Measurements from ENCODE around the gene FAM193B.

DNA sequence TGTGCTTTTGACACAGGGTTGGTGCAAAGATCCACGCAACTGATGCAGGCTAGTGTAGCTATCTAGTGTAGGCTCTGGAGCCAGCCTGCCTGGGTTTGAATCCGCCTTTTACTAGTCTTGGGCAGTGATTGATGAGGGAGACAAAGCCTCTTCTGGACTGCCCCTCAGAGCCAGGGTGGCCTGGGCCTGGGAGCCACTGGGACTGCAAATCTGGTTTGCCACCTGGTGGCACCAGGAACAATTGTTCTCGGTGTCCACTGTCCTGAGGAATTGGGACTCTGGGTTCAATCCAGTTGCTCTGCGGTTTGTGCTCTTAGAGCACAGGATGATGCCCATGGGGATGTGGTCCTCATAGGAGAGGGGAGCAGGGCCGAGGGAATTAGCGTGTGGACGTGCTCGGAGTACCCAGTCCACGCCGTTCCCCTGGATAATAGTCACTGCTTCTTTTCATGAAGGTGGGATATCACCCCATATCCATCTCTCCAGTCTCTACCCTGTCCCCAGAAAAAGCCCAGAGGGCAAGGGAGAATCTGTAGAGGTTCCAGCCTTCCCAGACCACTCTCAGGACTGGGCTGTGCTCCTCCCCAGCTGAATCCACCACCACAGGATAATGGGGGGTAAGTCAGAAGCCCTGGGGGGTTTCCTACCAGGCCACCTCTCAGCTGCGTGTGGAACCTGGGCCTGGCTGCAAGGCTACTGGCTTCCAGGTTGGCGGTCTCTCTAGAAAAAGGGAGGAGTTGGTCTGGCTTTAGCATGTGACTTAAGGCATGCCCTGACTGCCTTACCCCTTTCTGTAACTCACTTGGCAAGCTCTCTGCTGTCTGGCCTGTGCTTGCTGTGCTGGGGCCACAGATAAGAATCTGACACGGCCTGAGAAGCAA lies 47.5 kb upstream of the FAM193B start:
- TF ChIP-seq, protein P1, sequence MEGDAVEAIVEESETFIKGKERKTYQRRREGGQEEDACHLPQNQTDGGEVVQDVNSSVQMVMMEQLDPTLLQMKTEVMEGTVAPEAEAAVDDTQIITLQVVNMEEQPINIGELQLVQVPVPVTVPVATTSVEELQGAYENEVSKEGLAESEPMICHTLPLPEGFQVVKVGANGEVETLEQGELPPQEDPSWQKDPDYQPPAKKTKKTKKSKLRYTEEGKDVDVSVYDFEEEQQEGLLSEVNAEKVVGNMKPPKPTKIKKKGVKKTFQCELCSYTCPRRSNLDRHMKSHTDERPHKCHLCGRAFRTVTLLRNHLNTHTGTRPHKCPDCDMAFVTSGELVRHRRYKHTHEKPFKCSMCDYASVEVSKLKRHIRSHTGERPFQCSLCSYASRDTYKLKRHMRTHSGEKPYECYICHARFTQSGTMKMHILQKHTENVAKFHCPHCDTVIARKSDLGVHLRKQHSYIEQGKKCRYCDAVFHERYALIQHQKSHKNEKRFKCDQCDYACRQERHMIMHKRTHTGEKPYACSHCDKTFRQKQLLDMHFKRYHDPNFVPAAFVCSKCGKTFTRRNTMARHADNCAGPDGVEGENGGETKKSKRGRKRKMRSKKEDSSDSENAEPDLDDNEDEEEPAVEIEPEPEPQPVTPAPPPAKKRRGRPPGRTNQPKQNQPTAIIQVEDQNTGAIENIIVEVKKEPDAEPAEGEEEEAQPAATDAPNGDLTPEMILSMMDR (IDR thresholded peaks at IDR 0.05), result no peak
- no peak for TF ChIP-seq POLR2A (IDR thresholded peaks at IDR 0.05)

All from uterus (tissue), 2 donors.